ENCODE results near the gene IGFBP4.
"Not testable (repeated sequence)": the region's sequence is repeated elsewhere in the genome, so short reads cannot be mapped to it uniquely, and the experiment has no call there.

The IGFBP4 gene

GRCh38 chr17:40404003-40404402, 39.2 kb upstream of the IGFBP4 start:
- TF ChIP-seq, protein P1, sequence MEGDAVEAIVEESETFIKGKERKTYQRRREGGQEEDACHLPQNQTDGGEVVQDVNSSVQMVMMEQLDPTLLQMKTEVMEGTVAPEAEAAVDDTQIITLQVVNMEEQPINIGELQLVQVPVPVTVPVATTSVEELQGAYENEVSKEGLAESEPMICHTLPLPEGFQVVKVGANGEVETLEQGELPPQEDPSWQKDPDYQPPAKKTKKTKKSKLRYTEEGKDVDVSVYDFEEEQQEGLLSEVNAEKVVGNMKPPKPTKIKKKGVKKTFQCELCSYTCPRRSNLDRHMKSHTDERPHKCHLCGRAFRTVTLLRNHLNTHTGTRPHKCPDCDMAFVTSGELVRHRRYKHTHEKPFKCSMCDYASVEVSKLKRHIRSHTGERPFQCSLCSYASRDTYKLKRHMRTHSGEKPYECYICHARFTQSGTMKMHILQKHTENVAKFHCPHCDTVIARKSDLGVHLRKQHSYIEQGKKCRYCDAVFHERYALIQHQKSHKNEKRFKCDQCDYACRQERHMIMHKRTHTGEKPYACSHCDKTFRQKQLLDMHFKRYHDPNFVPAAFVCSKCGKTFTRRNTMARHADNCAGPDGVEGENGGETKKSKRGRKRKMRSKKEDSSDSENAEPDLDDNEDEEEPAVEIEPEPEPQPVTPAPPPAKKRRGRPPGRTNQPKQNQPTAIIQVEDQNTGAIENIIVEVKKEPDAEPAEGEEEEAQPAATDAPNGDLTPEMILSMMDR (IDR thresholded peaks at IDR 0.05; ENCODE audit: low read depth, low read length, poor library complexity, severe bottlenecking): no peak
- no peak for TF ChIP-seq EZH2phosphoT487 (IDR thresholded peaks at IDR 0.05; ENCODE audit: borderline replicate concordance, low read length)
- H4K20me1 ChIP-seq (ENCODE audit: control insufficient read depth, insufficient read depth, low read depth, low read length): 0 out of 2 replicates have a peak, but pooled peaks cover 4% of the 10 kb centered on the region
- peaks cover 3% of the 10 kb centered on the region; the same call in 1 of the 2 replicates for H3K79me2 ChIP-seq (ENCODE audit: control insufficient read depth, low read length)
- H3K9me2 ChIP-seq (replicated peaks; ENCODE audit: control insufficient read depth, low read length): no peaks in the 10 kb centered on the region
- no peaks in the 10 kb centered on the region for H3K4me1 ChIP-seq (ENCODE audit: control insufficient read depth, low read length)
- no peak overlapping the region for H3K4me2 ChIP-seq (ENCODE audit: low read length)
- no peaks in the 10 kb centered on the region for H3K9me3 ChIP-seq (ENCODE audit: control insufficient read depth, insufficient read depth, low read length)
- no peaks in the 10 kb centered on the region for H3K27me3 ChIP-seq (ENCODE audit: control insufficient read depth, low read length)
- no peak overlapping the region for H3K4me3 ChIP-seq (ENCODE audit: low read length)
- no peak overlapping the region for H3K27ac ChIP-seq (ENCODE audit: low read depth, low read length)
- H3K36me3 ChIP-seq (ENCODE audit: control insufficient read depth, low read length): peaks cover 95% of the 10 kb centered on the region
- H3F3A ChIP-seq (ENCODE audit: control insufficient read depth, insufficient read depth): peaks cover 52% of the 10 kb centered on the region

DNA sequence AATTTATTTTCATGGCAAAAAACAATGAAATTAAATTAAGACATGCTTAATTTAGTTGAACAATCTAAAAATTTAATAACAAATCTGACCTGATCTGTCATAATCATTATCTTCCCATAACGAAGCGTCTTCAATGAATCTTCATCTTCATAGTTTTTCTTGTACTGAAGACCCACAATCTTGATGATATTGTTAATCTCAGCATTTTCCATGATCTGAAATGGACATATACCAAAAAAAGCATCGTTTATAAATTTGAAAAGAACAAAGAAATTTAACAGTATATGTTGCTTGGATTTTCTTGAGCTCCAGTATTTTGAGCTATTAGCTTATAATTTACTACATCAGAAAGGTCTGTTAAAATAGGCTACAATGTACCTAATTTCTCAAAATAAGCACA, 35.8 kb upstream of the IGFBP4 start:
- no peak for TF ChIP-seq EZH2phosphoT487 (IDR thresholded peaks at IDR 0.05; ENCODE audit: borderline replicate concordance, low read length)
- TF ChIP-seq, protein P1 (IDR thresholded peaks at IDR 0.05; ENCODE audit: low read depth, low read length, poor library complexity, severe bottlenecking): no peak
- no peaks in the 10 kb centered on the region for H3K9me2 ChIP-seq (replicated peaks; ENCODE audit: control insufficient read depth, low read length)
- H3K27me3 ChIP-seq (ENCODE audit: control insufficient read depth, low read length): no peaks in the 10 kb centered on the region
- H3K4me1 ChIP-seq (ENCODE audit: control insufficient read depth, low read length): no peaks in the 10 kb centered on the region
- H3K79me2 ChIP-seq (ENCODE audit: control insufficient read depth, low read length): peaks cover 13% of the 10 kb centered on the region; the same call in 1 of the 2 replicates
- H3K4me2 ChIP-seq (ENCODE audit: low read length): no peak overlapping the region
- H3K36me3 ChIP-seq (ENCODE audit: control insufficient read depth, low read length): peaks cover 95% of the 10 kb centered on the region
- H3K27ac ChIP-seq (ENCODE audit: low read depth, low read length): no peak overlapping the region
- H3F3A ChIP-seq (ENCODE audit: control insufficient read depth, insufficient read depth): peaks cover 29% of the 10 kb centered on the region
- no peak overlapping the region for H3K4me3 ChIP-seq (ENCODE audit: low read length)
- no peaks in the 10 kb centered on the region for H4K20me1 ChIP-seq (ENCODE audit: control insufficient read depth, insufficient read depth, low read depth, low read length)
- H3K9me3 ChIP-seq (ENCODE audit: control insufficient read depth, insufficient read depth, low read length): no peaks in the 10 kb centered on the region

DNA sequence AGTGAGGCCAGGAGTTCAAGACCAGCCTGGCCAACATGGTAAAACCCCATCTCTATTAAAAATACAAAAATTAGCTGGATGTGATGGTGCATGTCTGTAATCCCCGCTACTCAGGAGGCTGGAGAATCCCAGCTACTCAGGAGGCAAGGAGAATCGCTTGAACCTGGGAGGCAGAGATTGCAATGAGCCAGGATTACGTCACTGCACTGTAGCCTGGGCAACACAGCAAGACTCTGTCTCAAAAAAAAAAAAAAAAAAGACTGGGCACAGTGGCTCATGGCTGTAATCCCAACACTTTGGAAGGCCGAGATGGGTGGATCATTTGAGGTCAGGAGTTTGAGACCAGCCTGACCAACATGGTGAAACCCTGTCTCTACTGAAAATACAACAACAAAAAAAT, 33.7 kb upstream of the IGFBP4 start:
- H3K27me3 ChIP-seq (ENCODE audit: control insufficient read depth, low read length); H3K27ac ChIP-seq (ENCODE audit: low read depth, low read length); H3K4me1 ChIP-seq (ENCODE audit: control insufficient read depth, low read length); H3K4me3 ChIP-seq (ENCODE audit: low read length); H3K9me3 ChIP-seq (ENCODE audit: control insufficient read depth, insufficient read depth, low read length); H4K20me1 ChIP-seq (ENCODE audit: control insufficient read depth, insufficient read depth, low read depth, low read length); H3K9me2 ChIP-seq (replicated peaks; ENCODE audit: control insufficient read depth, low read length); H3K4me2 ChIP-seq (ENCODE audit: low read length): not testable (repeated sequence)
- peaks cover 18% of the 10 kb centered on the region for H3F3A ChIP-seq (ENCODE audit: control insufficient read depth, insufficient read depth)
- peaks cover 95% of the 10 kb centered on the region for H3K36me3 ChIP-seq (ENCODE audit: control insufficient read depth, low read length)
- H3K79me2 ChIP-seq (ENCODE audit: control insufficient read depth, low read length): peaks cover 27% of the 10 kb centered on the region

- no peak overlapping the region for H3K27ac ChIP-seq (ENCODE audit: low read depth, low read length)
- peaks cover 5% of the 10 kb centered on the region; the same call in 1 of the 2 replicates for H4K20me1 ChIP-seq (ENCODE audit: control insufficient read depth, insufficient read depth, low read depth, low read length)
- peaks cover 18% of the 10 kb centered on the region for H3F3A ChIP-seq (ENCODE audit: control insufficient read depth, insufficient read depth)
- no peak for TF ChIP-seq EZH2phosphoT487 (IDR thresholded peaks at IDR 0.05; ENCODE audit: borderline replicate concordance, low read length)
- TF ChIP-seq, protein P1 (IDR thresholded peaks at IDR 0.05; ENCODE audit: low read depth, low read length, poor library complexity, severe bottlenecking): no peak
- H3K4me1 ChIP-seq (ENCODE audit: control insufficient read depth, low read length): no peaks in the 10 kb centered on the region
- H3K36me3 ChIP-seq (ENCODE audit: control insufficient read depth, low read length): peaks cover 95% of the 10 kb centered on the region
- no peak overlapping the region for H3K4me3 ChIP-seq (ENCODE audit: low read length)
- H3K27me3 ChIP-seq (ENCODE audit: control insufficient read depth, low read length): no peaks in the 10 kb centered on the region
- H3K9me3 ChIP-seq (ENCODE audit: control insufficient read depth, insufficient read depth, low read length): no peaks in the 10 kb centered on the region
- no peak overlapping the region for H3K4me2 ChIP-seq (ENCODE audit: low read length)
- H3K9me2 ChIP-seq (replicated peaks; ENCODE audit: control insufficient read depth, low read length): no peaks in the 10 kb centered on the region
- H3K79me2 ChIP-seq (ENCODE audit: control insufficient read depth, low read length): peaks cover 31% of the 10 kb centered on the region
Measured at GRCh38 chr17:40410082-40410481, 33.2 kb upstream of the IGFBP4 start.

Measured in DOHH2 (cell line).